ENCODE results near the gene FICD.

FICD gene

GRCh38 chr12:108559748-108560147, 44.7 kb downstream of the FICD start:
- no peak overlapping the region for H3K4ac ChIP-seq (ENCODE audit: low read depth, low read length)
- no peak overlapping the region for H2BK5ac ChIP-seq (ENCODE audit: low read length)
- H3K9ac ChIP-seq (ENCODE audit: low read length), result peak overlapping the region; percentile 99
- peak; percentile 37 for DNase-seq
- no peak overlapping the region for H2BK120ac ChIP-seq (ENCODE audit: low read depth, low read length)
- peaks cover 3% of the 10 kb centered on the region for H3K36me3 ChIP-seq (ENCODE audit: control insufficient read depth, insufficient read depth, low read length)
- H3K79me1 ChIP-seq (ENCODE audit: low read length), result peaks cover 12% of the 10 kb centered on the region
- H3K18ac ChIP-seq (ENCODE audit: low read length), result no peak overlapping the region
- H3K4me2 ChIP-seq (ENCODE audit: low read length), result peak overlapping the region; percentile 91
- H4K5ac ChIP-seq (ENCODE audit: low read length), result no peak overlapping the region
- no peak overlapping the region for H2AK5ac ChIP-seq (ENCODE audit: low read length)
- peaks cover 56% of the 10 kb centered on the region for H3K79me2 ChIP-seq (ENCODE audit: control insufficient read depth, insufficient read depth, low read length)
- H2BK15ac ChIP-seq (replicated peaks; ENCODE audit: low read depth), result no peak overlapping the region
- peak overlapping the region; percentile 98 for H3K4me3 ChIP-seq (ENCODE audit: low read length)
- no CpG with 5 or more reads among the region's 3 CpGs for WGBS (ENCODE audit: extremely low coverage, insufficient coverage, low lambda C conversion rate)
- H3K4me1 ChIP-seq (ENCODE audit: control insufficient read depth, low read depth, low read length), result peaks cover 2% of the 10 kb centered on the region
- no peaks in the 10 kb centered on the region for H3K27me3 ChIP-seq (ENCODE audit: insufficient read depth, low read length, poor library complexity)
- H3K27ac ChIP-seq (ENCODE audit: low read depth, low read length), result no peak overlapping the region
- H4K8ac ChIP-seq (ENCODE audit: low read depth, low read length), result no peak overlapping the region
- no peak overlapping the region for H3K23ac ChIP-seq (ENCODE audit: low read length)
- peak overlapping the region; percentile 57 for H3K56ac ChIP-seq (ENCODE audit: low read length)

- H3K23ac ChIP-seq (ENCODE audit: low read length), result no peak overlapping the region
- H3K4me3 ChIP-seq (ENCODE audit: low read length), result peak overlapping the region; percentile 98
- no peak overlapping the region for H2BK120ac ChIP-seq (ENCODE audit: low read depth, low read length)
- peak overlapping the region; percentile 100 for H3K56ac ChIP-seq (ENCODE audit: low read length)
- H3K4me2 ChIP-seq (ENCODE audit: low read length), result peak overlapping the region; percentile 91
- H3K27me3 ChIP-seq (ENCODE audit: insufficient read depth, low read length, poor library complexity), result no peaks in the 10 kb centered on the region
- H3K4ac ChIP-seq (ENCODE audit: low read depth, low read length), result peak overlapping the region; percentile 56
- no CpG with 5 or more reads among the region's 12 CpGs for WGBS (ENCODE audit: extremely low coverage, insufficient coverage, low lambda C conversion rate)
- H3K27ac ChIP-seq (ENCODE audit: low read depth, low read length), result peak overlapping the region; percentile 15
- no peak overlapping the region for H2BK5ac ChIP-seq (ENCODE audit: low read length)
- peaks cover 2% of the 10 kb centered on the region for H3K4me1 ChIP-seq (ENCODE audit: control insufficient read depth, low read depth, low read length)
- no peak overlapping the region for H4K8ac ChIP-seq (ENCODE audit: low read depth, low read length)
- peak; percentile 38 for DNase-seq
- peaks cover 55% of the 10 kb centered on the region for H3K79me2 ChIP-seq (ENCODE audit: control insufficient read depth, insufficient read depth, low read length)
- H3K18ac ChIP-seq (ENCODE audit: low read length), result no peak overlapping the region
- peak overlapping the region; percentile 29 for H2AK5ac ChIP-seq (ENCODE audit: low read length)
- no peak overlapping the region for H4K5ac ChIP-seq (ENCODE audit: low read length)
- peak overlapping the region; percentile 99 for H3K9ac ChIP-seq (ENCODE audit: low read length)
- H3K79me1 ChIP-seq (ENCODE audit: low read length), result peaks cover 12% of the 10 kb centered on the region
- peaks cover 3% of the 10 kb centered on the region for H3K36me3 ChIP-seq (ENCODE audit: control insufficient read depth, insufficient read depth, low read length)
- H2BK15ac ChIP-seq (replicated peaks; ENCODE audit: low read depth), result no peak overlapping the region
Observed at GRCh38 chr12:108560321-108560721, 45.2 kb downstream of the FICD start.

GRCh38 chr12:108560752-108561719, 46.0 kb downstream of the FICD start, which contains the start of gene SART3:
SART3 (minus strand) TSS chr12:108561173; CDS start chr12:108561154, 19 bp downstream.
- no CpG with 5 or more reads among the region's 57 CpGs for WGBS (ENCODE audit: extremely low coverage, insufficient coverage, low lambda C conversion rate)
- peak within 1 kb of the TSS; percentile 100 for H3K56ac ChIP-seq (ENCODE audit: low read length)
- no peak within 1 kb of the TSS for H2BK15ac ChIP-seq (replicated peaks; ENCODE audit: low read depth)
- H3K27ac ChIP-seq (ENCODE audit: low read depth, low read length), result peak within 1 kb of the TSS; percentile 60
- peak within 1 kb of the TSS; percentile 99 for H3K9ac ChIP-seq (ENCODE audit: low read length)
- H4K8ac ChIP-seq (ENCODE audit: low read depth, low read length), result no peak within 1 kb of the TSS
- peak within 1 kb of the TSS; percentile 97 for H2AK5ac ChIP-seq (ENCODE audit: low read length)
- H3K18ac ChIP-seq (ENCODE audit: low read length), result peak within 1 kb of the TSS; percentile 65
- peaks cover 12% of the 10 kb centered on the region for H3K79me1 ChIP-seq (ENCODE audit: low read length)
- H3K4me2 ChIP-seq (ENCODE audit: low read length), result peak within 1 kb of the TSS; percentile 91
- peak within 1 kb of the TSS; percentile 95 for H2BK5ac ChIP-seq (ENCODE audit: low read length)
- no peak within 1 kb of the TSS for H4K5ac ChIP-seq (ENCODE audit: low read length)
- H3K36me3 ChIP-seq (ENCODE audit: control insufficient read depth, insufficient read depth, low read length), result peaks cover 4% of the 10 kb centered on the region
- peaks cover 48% of the 10 kb centered on the region for H3K79me2 ChIP-seq (ENCODE audit: control insufficient read depth, insufficient read depth, low read length)
- no peaks in the 10 kb centered on the region for H3K27me3 ChIP-seq (ENCODE audit: insufficient read depth, low read length, poor library complexity)
- peak within 1 kb of the TSS; percentile 100 for H3K23ac ChIP-seq (ENCODE audit: low read length)
- peaks cover 2% of the 10 kb centered on the region for H3K4me1 ChIP-seq (ENCODE audit: control insufficient read depth, low read depth, low read length)
- peak within 1 kb of the TSS; percentile 98 for H3K4me3 ChIP-seq (ENCODE audit: low read length)
- peak within 1 kb of the TSS; percentile 62 for H2BK120ac ChIP-seq (ENCODE audit: low read depth, low read length)
- peak within 1 kb of the TSS; percentile 74 for H3K4ac ChIP-seq (ENCODE audit: low read depth, low read length)
- peak; percentile 98 for DNase-seq

- Histone ChIP-seq H3K4me2 (ENCODE audit: low read length) (peak overlapping the region; percentile 50), H3K4ac (ENCODE audit: low read depth, low read length) (peak overlapping the region; percentile 74), H3K27me3 (ENCODE audit: insufficient read depth, low read length, poor library complexity) (no peaks in the 10 kb centered on the region), H3K4me1 (ENCODE audit: control insufficient read depth, low read depth, low read length) (peaks cover 2% of the 10 kb centered on the region), H2BK5ac (ENCODE audit: low read length) (peak overlapping the region; percentile 25), H3K36me3 (ENCODE audit: control insufficient read depth, insufficient read depth, low read length) (peaks cover 4% of the 10 kb centered on the region), H4K5ac (ENCODE audit: low read length) (no peak overlapping the region), H2AK5ac (ENCODE audit: low read length) (peak overlapping the region; percentile 66), H3K9ac (ENCODE audit: low read length) (peak overlapping the region; percentile 69), H3K23ac (ENCODE audit: low read length) (no peak overlapping the region), H2BK15ac (replicated peaks; ENCODE audit: low read depth) (no peak overlapping the region), H3K4me3 (ENCODE audit: low read length) (peak overlapping the region; percentile 62), H4K8ac (ENCODE audit: low read depth, low read length) (no peak overlapping the region), H2BK120ac (ENCODE audit: low read depth, low read length) (peak overlapping the region; percentile 62), H3K27ac (ENCODE audit: low read depth, low read length) (peak overlapping the region; percentile 60), H3K79me1 (ENCODE audit: low read length) (peaks cover 8% of the 10 kb centered on the region), H3K79me2 (ENCODE audit: control insufficient read depth, insufficient read depth, low read length) (peaks cover 40% of the 10 kb centered on the region), H3K18ac (ENCODE audit: low read length) (peak overlapping the region; percentile 61), H3K56ac (ENCODE audit: low read length) (peak overlapping the region; percentile 81)
- no CpG with 5 or more reads among the region's 20 CpGs for WGBS (ENCODE audit: extremely low coverage, insufficient coverage, low lambda C conversion rate)
- peak; percentile 62 for DNase-seq
Observed at GRCh38 chr12:108561852-108562347, 46.8 kb downstream of the FICD start.

GRCh38 chr12:108562348-108563135, 47.5 kb downstream of the FICD start, which contains the start of gene ISCU:
ISCU (plus strand) TSS chr12:108562596; CDS start chr12:108562623, 27 bp downstream.
- no peak within 1 kb of the TSS for H4K5ac ChIP-seq (ENCODE audit: low read length)
- WGBS (ENCODE audit: extremely low coverage, insufficient coverage, low lambda C conversion rate), result no CpG with 5 or more reads among the region's 72 CpGs
- H3K23ac ChIP-seq (ENCODE audit: low read length), result no peak within 1 kb of the TSS
- H3K79me1 ChIP-seq (ENCODE audit: low read length), result peaks cover 8% of the 10 kb centered on the region
- H2BK120ac ChIP-seq (ENCODE audit: low read depth, low read length), result peak within 1 kb of the TSS; percentile 62
- peaks cover 2% of the 10 kb centered on the region for H3K4me1 ChIP-seq (ENCODE audit: control insufficient read depth, low read depth, low read length)
- peak within 1 kb of the TSS; percentile 74 for H3K4ac ChIP-seq (ENCODE audit: low read depth, low read length)
- peak within 1 kb of the TSS; percentile 66 for H2AK5ac ChIP-seq (ENCODE audit: low read length)
- H3K27ac ChIP-seq (ENCODE audit: low read depth, low read length), result peak within 1 kb of the TSS; percentile 60
- H3K4me2 ChIP-seq (ENCODE audit: low read length), result peak within 1 kb of the TSS; percentile 86
- no peak within 1 kb of the TSS for H2BK15ac ChIP-seq (replicated peaks; ENCODE audit: low read depth)
- peak within 1 kb of the TSS; percentile 93 for H3K56ac ChIP-seq (ENCODE audit: low read length)
- H3K4me3 ChIP-seq (ENCODE audit: low read length), result peak within 1 kb of the TSS; percentile 79
- peak within 1 kb of the TSS; percentile 25 for H2BK5ac ChIP-seq (ENCODE audit: low read length)
- peak; percentile 99 for DNase-seq
- H3K27me3 ChIP-seq (ENCODE audit: insufficient read depth, low read length, poor library complexity), result no peaks in the 10 kb centered on the region
- H4K8ac ChIP-seq (ENCODE audit: low read depth, low read length), result no peak within 1 kb of the TSS
- peak within 1 kb of the TSS; percentile 65 for H3K18ac ChIP-seq (ENCODE audit: low read length)
- peaks cover 3% of the 10 kb centered on the region for H3K36me3 ChIP-seq (ENCODE audit: control insufficient read depth, insufficient read depth, low read length)
- peak within 1 kb of the TSS; percentile 83 for H3K9ac ChIP-seq (ENCODE audit: low read length)
- peaks cover 35% of the 10 kb centered on the region for H3K79me2 ChIP-seq (ENCODE audit: control insufficient read depth, insufficient read depth, low read length)

Measured in mesendoderm (in vitro differentiated cells).